GM13976 (cell line): Measurements from ENCODE around the gene ARHGEF39.
A peak's percentile ranks its signal among the peaks of the same experiment; 100 is the strongest.

ENCODE experiments used
- DNase-seq: peaks from one replicate; pipeline ENCODE4 v3.0.0; 2012; ENCODE audit warnings: low spot score
- CTCF ChIP-seq: IDR thresholded peaks from 2 replicates; pipeline ENCODE4 v1.5.1; 2012; ENCODE audit warnings: borderline replicate concordance, mild to moderate bottlenecking; ENCODE audit not compliant: insufficient read depth; ENCODE audit errors: extremely low read depth, missing control alignments, control extremely low read depth
- in situ Hi-C: fragments of 300-500 bp; cut with MboI; formaldehyde crosslinking; loops from one replicate; pipeline ENCODE4 v1.12.0; 2022; ENCODE audit warnings: low sequenced_read_pairs, mixed read lengths, inconsistent platforms; ENCODE audit not compliant: unreplicated experiment

Gene ARHGEF39

DNA sequence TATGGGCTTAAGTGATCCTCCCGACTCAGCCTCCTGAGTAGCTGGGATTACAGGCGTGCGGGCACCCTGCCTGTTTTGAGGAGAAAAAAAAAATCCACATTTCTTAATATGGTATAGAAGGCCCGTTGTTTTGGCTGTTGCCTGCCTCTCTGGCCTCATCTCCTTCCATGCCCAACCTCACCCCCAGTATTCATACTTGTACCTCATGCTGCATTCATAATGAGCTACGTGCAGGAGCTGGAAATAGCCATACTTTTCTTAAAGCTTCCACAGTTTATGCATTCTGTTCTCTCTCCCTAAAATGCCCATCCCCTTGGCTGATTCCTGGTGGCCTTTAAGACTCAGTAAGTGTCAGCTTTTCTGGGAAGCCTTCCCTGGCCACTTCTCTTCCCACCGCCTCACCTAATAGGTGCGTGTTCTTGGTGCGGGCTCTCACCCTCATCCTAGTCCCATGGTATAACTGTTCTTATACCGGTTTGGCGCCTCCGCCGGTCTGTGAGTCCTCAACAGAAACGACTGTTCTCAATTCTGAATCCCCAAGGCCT lies 26.8 kb upstream of the ARHGEF39 start:
- TF ChIP-seq CTCF = no peak
- in situ Hi-C loops = no loop called here
- no peak for DNase-seq

DNA sequence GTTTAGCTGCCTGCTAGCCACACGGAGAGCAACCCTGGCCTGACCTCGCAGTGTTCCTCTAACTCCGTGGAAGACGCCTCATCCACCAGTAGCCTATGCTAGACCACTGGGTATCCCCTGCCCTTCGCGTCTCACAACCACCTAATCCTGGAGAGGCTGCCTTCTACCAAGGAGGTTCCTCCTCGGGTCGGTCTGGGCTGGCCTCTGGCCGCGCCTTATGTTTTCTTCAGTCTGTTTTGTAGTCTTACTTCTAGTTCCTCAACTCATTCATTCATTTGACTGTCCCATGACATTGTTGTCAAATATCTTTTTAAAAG lies 26.3 kb upstream of the ARHGEF39 start:
- no peak for DNase-seq
- TF ChIP-seq CTCF = no peak
- in situ Hi-C loops = no loop called here

DNA sequence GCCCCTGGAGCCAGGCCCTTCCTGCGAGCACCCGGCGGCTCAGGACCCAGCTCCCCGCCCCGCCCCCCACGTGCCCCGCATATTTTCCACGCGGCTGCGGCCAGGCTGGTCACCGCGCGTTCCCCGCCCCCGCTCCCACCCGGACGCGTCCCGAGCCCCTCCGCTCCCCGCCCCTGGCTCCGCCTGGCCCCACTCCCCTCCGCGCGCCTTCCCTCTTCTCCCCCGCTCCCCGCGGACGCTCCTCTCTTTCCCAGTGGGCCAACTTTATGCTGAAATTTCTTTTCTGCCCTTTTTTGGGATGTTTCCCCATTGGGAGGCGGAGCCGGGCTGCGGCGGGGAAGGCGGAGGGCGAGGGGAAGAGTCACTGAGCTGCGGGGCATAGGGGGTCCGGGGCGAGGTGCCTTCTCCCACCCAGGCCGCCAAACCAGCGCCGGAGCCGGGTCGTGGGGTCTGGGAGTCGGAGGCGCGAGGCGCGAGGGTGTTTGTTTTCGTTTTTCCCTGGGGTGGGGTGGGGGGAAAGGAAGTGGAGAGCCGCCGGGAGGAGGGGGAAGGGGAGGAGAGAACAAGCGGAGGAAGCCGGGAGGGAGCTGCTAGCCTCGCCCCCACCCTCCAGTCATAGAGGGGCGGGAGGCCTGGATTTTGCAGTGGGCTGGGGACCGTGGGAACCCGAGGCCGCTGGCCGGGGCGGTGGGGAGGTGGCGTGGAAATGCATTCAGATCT lies 25.8 kb upstream of the ARHGEF39 start:
- TF ChIP-seq CTCF = no peak
- DNase-seq = peak; percentile 71
- in situ Hi-C loops = no loop called here

DNA sequence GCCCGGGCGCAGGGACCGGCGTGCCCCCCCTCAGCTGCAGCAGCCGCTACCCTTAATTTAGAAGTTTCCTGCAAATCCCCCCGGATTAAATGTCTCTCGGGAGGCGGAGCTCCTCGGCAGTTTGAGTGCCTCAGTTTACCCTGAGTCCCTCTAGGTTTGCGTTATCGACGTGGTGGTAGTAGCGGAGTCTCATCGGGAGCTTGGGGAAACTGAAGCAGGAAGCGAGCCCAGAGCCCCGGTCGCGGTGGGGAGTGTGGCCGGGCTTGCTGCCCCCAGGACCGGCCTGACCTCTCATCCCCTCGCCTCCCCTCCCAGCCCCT lies 25.3 kb upstream of the ARHGEF39 start:
- no peak for DNase-seq
- no peak for TF ChIP-seq CTCF
- in situ Hi-C loops = no loop called here

DNA sequence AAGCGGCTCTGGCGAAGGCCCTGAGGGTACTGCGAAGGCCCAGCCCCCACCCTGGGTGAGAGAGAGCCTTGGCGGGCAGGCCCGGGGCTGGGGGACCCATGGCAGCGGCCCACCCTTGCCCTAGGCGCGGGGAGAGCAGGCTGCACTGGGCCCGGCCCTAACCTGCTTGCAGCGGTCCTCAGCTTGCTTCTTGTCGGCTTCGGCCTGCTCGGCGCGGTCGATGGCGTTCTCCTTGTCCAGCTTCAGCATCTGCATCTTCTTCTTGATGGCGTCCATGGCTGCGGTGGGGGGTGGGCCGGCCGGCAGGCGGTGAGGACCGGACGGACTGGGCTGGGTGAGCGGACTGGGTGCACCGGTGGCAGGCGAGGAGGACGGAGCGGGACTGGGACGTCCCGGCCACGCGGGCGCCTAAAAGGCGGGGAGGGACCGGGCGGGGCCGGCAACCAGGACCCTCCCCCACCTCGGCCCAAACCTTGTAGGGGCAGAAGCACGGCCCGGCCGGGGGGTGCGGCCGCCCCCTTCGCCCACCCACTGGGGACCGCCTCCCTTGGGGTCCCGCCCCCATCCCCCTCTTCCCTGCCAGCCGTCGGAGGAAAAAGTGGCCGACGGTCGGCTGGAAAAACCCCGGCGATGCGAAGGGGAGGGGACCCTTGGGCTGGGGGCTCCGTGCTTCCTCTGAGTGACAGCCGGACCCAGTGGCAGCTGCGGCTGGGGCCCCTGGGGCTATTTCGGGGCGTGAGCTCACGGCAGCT lies 24.7 kb upstream of the ARHGEF39 start, which contains the start of gene TPM2:
Gene TPM2 (minus strand): TSS at position 384 of the 752 bp plus-strand sequence. CDS start 108 bp downstream, at position 276.
- in situ Hi-C loops = no loop called here
- DNase-seq = peak; percentile 69
- no peak for TF ChIP-seq CTCF

GRCh38 chr9:35688558-35689541 lies 23.9 kb upstream of the ARHGEF39 start:
- in situ Hi-C loops = no loop called here
- no peak for TF ChIP-seq CTCF
- DNase-seq = no peak
